ENCODE measurements around the gene DIP2C.
"Not testable (repeated sequence)": the region's sequence is repeated elsewhere in the genome, so short reads cannot be mapped to it uniquely, and the experiment has no call there.

Gene DIP2C

GRCh38 chr10:609262-609658 is 80.2 kb downstream of the DIP2C start:
- no peak for DNase-seq

- no peak for DNase-seq
Observed at GRCh38 chr10:608331-609261, 80.9 kb downstream of the DIP2C start.

GRCh38 chr10:607545-608185 is 81.8 kb downstream of the DIP2C start:
- no peak for DNase-seq

- DNase-seq, result no peak
Observed at GRCh38 chr10:606762-607544, 82.5 kb downstream of the DIP2C start.

- DNase-seq, result no peak
Observed at GRCh38 chr10:605632-606325, 83.7 kb downstream of the DIP2C start.

GRCh38 chr10:604716-605631 is 84.5 kb downstream of the DIP2C start:
- DNase-seq, result no peak

- DNase-seq, result no peak
Observed at GRCh38 chr10:603745-604144, 85.7 kb downstream of the DIP2C start.

- DNase-seq, result no peak
Observed at GRCh38 chr10:602391-603005, 87.0 kb downstream of the DIP2C start.

GRCh38 chr10:601660-601963 is 87.9 kb downstream of the DIP2C start:
- DNase-seq, result no peak

- no peak for DNase-seq
Observed at GRCh38 chr10:600876-601659, 88.4 kb downstream of the DIP2C start.

- DNase-seq, result no peak
Observed at GRCh38 chr10:600234-600633, 89.2 kb downstream of the DIP2C start.

- DNase-seq, result no peak
Observed at GRCh38 chr10:599767-600166, 89.7 kb downstream of the DIP2C start.

GRCh38 chr10:598415-599170 is 90.9 kb downstream of the DIP2C start:
- DNase-seq, result peak; percentile 29

GRCh38 chr10:597976-598375 is 91.5 kb downstream of the DIP2C start:
- DNase-seq, result no peak

- DNase-seq, result no peak
Observed at GRCh38 chr10:596725-597345, 92.6 kb downstream of the DIP2C start.

GRCh38 chr10:596131-596530 is 93.3 kb downstream of the DIP2C start:
- DNase-seq, result not testable (repeated sequence)

GRCh38 chr10:595473-595872 is 94.0 kb downstream of the DIP2C start:
- DNase-seq, result no peak

GRCh38 chr10:594584-595270 is 94.7 kb downstream of the DIP2C start:
- no peak for DNase-seq
